Nephron progenitor cell (in vitro differentiated cells): ENCODE data around the gene KCNH1.

Experiments used
- DNase-seq: peaks from one replicate; pipeline ENCODE4 v3.0.0; 2021
- H3K27ac Mint-ChIP-seq: 2 replicates; pipeline ENCODE4 v1.8.0; 2021; ENCODE audit warnings: mild to moderate bottlenecking, moderate library complexity, mixed read lengths
- H3K27me3 Mint-ChIP-seq: 2 replicates; pipeline ENCODE4 v1.8.0; 2021; ENCODE audit warnings: mild to moderate bottlenecking, low read depth, mixed read lengths; ENCODE audit not compliant: poor library complexity
- H3K36me3 Mint-ChIP-seq: 2 replicates; pipeline ENCODE4 v1.8.0; 2021; ENCODE audit warnings: low read depth, mixed read lengths
- H3K4me1 Mint-ChIP-seq: 2 replicates; pipeline ENCODE4 v1.8.0; 2021; ENCODE audit warnings: mixed read lengths
- H3K4me3 Mint-ChIP-seq: 2 replicates; pipeline ENCODE4 v1.8.0; 2021; ENCODE audit warnings: mild to moderate bottlenecking, moderate library complexity, mixed read lengths
- H3K9me3 Mint-ChIP-seq: 2 replicates; pipeline ENCODE4 v1.8.0; 2021; ENCODE audit warnings: mild to moderate bottlenecking, moderate library complexity, mixed read lengths
- TF ChIP-seq, protein P1 (sequence below): fragments of 200-600 bp; sonication (generic); IDR thresholded peaks from 2 replicates; pipeline ENCODE4 v1.5.0; 2021; ENCODE audit warnings: antibody characterized with exemption

The KCNH1 gene

DNA sequence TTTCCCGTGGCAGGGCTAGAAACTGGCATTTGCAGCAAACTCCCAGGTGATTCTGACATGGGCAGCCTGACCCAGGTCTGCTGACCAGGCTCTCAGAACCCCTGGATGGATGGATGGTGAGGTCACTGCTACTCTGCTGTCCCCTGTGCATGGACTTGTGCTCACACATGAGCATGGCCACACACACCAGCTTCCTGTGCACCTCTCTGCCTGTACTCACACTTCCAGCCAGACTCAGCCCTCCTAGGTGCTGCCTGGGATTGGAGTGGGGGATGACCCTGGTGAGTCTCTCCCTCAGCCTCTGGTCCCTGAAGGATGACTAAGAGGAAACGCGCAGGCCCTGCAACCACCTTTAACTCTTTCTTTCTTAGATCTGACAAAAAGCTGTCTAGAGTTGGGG, 444.1 kb downstream of the KCNH1 start:
- Mint-ChIP-seq H3K36me3 (no peaks in the 10 kb centered on the region), H3K4me1 (peaks cover 6% of the 10 kb centered on the region), H3K4me3 (no peak overlapping the region), H3K9me3 (no peaks in the 10 kb centered on the region), H3K27me3 (no peaks in the 10 kb centered on the region), H3K27ac (no peak overlapping the region)
- TF ChIP-seq, protein P1, sequence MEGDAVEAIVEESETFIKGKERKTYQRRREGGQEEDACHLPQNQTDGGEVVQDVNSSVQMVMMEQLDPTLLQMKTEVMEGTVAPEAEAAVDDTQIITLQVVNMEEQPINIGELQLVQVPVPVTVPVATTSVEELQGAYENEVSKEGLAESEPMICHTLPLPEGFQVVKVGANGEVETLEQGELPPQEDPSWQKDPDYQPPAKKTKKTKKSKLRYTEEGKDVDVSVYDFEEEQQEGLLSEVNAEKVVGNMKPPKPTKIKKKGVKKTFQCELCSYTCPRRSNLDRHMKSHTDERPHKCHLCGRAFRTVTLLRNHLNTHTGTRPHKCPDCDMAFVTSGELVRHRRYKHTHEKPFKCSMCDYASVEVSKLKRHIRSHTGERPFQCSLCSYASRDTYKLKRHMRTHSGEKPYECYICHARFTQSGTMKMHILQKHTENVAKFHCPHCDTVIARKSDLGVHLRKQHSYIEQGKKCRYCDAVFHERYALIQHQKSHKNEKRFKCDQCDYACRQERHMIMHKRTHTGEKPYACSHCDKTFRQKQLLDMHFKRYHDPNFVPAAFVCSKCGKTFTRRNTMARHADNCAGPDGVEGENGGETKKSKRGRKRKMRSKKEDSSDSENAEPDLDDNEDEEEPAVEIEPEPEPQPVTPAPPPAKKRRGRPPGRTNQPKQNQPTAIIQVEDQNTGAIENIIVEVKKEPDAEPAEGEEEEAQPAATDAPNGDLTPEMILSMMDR: no peak
- no peak for DNase-seq

DNA sequence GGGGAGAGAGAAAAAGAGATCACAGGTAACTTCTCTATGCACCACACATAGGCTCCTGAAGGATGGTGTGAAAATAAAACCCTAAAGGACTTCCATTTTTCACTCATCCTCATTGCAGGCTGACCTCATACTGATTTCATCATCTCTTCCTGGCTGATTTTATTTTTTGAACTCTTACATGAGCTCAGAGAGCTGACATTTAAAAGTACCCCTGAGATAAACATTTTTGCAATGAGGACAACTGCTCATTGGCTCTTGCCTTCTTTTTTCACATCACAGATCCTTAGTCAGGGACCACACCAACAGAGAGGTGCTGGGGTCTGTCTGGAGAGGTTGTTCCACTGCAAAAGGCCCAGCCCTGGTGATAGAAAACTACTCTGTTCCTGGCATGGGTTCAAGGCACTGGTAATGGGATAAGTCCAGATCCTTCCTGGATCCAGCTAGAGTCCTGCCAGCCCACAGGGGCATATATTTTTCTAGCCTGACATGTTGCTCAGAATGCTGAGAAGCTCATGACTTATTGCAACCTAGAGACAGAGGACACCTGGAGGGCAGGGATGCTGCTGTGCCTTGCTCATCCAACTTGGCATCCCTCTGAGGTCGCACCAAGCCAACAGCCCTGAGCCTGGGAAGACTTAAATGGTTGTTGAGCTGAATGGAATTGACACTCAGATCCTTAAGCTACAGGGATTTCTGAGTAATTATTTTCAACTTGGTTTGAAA, 445.3 kb downstream of the KCNH1 start:
- TF ChIP-seq, protein P1: no peak

DNA sequence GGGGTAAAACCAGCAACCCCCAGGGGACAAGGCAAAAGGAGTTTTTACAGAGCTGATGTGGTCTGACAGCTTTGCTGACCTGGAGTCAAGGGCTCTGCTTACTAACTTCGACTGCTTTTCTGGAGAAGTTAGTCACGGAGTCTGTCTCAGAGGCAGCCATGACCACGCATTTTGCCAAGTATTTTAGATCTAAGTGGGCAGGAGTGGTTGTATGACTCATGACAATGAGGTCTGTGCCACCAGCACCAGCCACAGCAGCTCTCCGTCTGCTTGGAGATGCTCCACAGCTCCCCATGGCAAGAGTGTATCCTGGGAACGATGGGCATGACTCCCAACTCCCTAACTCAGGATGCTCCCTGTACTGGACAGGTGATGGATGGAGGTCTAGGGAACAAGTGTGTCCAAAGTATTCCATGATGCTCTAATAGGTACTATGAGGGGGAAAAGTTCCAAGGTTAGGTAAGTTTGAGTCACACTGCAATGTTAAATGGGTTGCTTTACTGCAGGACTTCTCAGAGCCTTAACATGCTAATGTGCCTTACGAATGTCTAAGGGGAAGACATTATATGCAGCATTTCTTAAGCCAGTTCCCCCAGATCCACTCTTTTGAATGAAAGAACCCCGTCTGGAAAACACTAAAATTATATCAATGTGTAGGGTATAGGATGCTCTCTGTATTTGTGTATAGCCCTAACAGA, 446.2 kb downstream of the KCNH1 start:
- no peak for DNase-seq
- Mint-ChIP-seq H3K27ac (no peak overlapping the region), H3K36me3 (peaks cover 8% of the 10 kb centered on the region), H3K4me1 (peaks cover 6% of the 10 kb centered on the region), H3K9me3 (no peaks in the 10 kb centered on the region), H3K4me3 (no peak overlapping the region), H3K27me3 (no peaks in the 10 kb centered on the region)
- TF ChIP-seq, protein P1: no peak

More for the DNA sequence above, 445.3 kb downstream of the KCNH1 start:
- H3K27me3 Mint-ChIP-seq: no peaks in the 10 kb centered on the region
- H3K27ac Mint-ChIP-seq: no peak overlapping the region
- H3K9me3 Mint-ChIP-seq: no peaks in the 10 kb centered on the region
- DNase-seq: no peak
- H3K4me3 Mint-ChIP-seq: no peak overlapping the region
- H3K36me3 Mint-ChIP-seq: peaks cover 8% of the 10 kb centered on the region
- H3K4me1 Mint-ChIP-seq: peaks cover 6% of the 10 kb centered on the region

DNA sequence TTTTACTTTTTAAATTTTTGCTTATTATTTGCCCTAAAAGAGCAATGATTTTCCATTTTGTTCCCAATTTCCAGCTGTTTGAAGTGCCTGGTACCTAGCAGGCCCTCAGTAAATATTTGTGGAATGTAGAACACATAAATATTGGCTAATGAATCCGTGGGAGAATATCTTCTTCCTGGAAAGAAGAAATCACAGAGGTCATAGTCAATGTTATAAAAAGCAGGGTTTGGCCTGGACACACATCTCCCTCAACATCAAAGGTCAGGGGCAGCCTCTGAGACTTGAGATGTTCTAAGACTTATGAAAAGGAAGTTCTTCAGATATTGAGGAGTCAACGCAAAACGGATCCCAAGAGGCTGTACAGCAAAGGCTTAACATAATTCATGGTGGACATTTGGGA, 447.1 kb downstream of the KCNH1 start:
- no peaks in the 10 kb centered on the region for H3K9me3 Mint-ChIP-seq
- TF ChIP-seq, protein P1: no peak

DNA sequence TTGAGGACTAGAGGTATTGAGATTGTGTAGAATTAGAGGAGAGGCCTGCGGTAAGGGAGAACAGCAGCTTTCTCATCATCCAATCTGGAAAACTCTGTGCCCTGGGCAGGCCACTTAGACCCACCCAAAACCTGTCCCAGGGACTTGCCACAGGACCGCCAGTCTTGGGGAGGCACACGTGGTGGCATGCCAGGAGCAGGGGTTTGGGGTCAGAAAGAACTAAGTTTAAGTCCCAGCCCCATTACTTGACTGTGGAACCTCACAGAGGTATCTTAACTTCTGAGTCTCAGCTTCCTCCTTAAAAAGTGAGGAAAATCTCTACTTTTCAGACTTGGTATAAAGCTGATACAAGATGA, 448.7 kb downstream of the KCNH1 start:
- DNase-seq: no peak
- TF ChIP-seq, protein P1: no peak
- Mint-ChIP-seq H3K27me3 (no peaks in the 10 kb centered on the region), H3K4me3 (no peak overlapping the region), H3K36me3 (peaks cover 8% of the 10 kb centered on the region), H3K4me1 (peaks cover 3% of the 10 kb centered on the region), H3K9me3 (no peaks in the 10 kb centered on the region), H3K27ac (no peak overlapping the region)

More for the DNA sequence above, 447.1 kb downstream of the KCNH1 start:
- no peak for DNase-seq
- Mint-ChIP-seq H3K4me1 (peaks cover 6% of the 10 kb centered on the region), H3K4me3 (no peak overlapping the region), H3K27me3 (no peaks in the 10 kb centered on the region), H3K27ac (no peak overlapping the region), H3K36me3 (peaks cover 8% of the 10 kb centered on the region)
